NB4 (cell line): ENCODE results near the gene BAIAP2.
"Not testable (repeated sequence)": the region's sequence is repeated elsewhere in the genome, so short reads cannot be mapped to it uniquely, and the experiment has no call there.

Source experiments
- MYC ChIP-seq: IDR thresholded peaks from 2 replicates; pipeline ENCODE4 v1.6.1; 2011; ENCODE audit warnings: low read depth, low read length
- POLR2A ChIP-seq: IDR thresholded peaks from 2 replicates; pipeline ENCODE4 v1.6.1; 2011; ENCODE audit warnings: mild to moderate bottlenecking; ENCODE audit not compliant: insufficient read length; ENCODE audit errors: extremely low read depth
- TF ChIP-seq, protein P1 (sequence below): IDR thresholded peaks from one replicate; pipeline ENCODE4 v1.5.1; 2012; ENCODE audit warnings: low read depth, low read length
- TF ChIP-seq, protein P2 (sequence below): IDR thresholded peaks from 2 replicates; pipeline ENCODE4 v1.6.1; 2011; ENCODE audit warnings: low read depth, low read length

DNA sequence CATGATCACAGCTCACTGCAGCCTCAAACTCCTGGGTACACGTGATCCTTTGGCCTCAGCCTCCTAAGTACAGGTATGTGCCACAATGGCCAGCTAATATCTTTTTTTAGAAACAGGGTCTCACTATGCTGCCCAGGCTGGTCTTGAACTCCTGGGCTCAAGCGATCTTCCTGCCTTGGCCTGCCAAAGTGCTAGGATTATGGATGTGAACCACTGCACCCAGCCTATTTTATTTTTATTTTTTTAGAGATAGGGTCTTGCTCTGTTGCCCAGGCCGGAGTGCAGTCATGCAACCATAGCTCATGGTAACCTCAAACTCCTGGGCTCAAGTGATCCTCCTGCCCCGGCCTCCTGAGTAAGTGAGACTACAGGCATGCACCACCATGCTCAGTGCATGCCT is 17.6 kb upstream of the BAIAP2 start:
- TF ChIP-seq, protein P1, sequence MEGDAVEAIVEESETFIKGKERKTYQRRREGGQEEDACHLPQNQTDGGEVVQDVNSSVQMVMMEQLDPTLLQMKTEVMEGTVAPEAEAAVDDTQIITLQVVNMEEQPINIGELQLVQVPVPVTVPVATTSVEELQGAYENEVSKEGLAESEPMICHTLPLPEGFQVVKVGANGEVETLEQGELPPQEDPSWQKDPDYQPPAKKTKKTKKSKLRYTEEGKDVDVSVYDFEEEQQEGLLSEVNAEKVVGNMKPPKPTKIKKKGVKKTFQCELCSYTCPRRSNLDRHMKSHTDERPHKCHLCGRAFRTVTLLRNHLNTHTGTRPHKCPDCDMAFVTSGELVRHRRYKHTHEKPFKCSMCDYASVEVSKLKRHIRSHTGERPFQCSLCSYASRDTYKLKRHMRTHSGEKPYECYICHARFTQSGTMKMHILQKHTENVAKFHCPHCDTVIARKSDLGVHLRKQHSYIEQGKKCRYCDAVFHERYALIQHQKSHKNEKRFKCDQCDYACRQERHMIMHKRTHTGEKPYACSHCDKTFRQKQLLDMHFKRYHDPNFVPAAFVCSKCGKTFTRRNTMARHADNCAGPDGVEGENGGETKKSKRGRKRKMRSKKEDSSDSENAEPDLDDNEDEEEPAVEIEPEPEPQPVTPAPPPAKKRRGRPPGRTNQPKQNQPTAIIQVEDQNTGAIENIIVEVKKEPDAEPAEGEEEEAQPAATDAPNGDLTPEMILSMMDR, result not testable (repeated sequence)
- not testable (repeated sequence) for TF ChIP-seq POLR2A, MYC
- TF ChIP-seq, protein P2, sequence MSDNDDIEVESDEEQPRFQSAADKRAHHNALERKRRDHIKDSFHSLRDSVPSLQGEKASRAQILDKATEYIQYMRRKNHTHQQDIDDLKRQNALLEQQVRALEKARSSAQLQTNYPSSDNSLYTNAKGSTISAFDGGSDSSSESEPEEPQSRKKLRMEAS, result not testable (repeated sequence)
